ENCODE measurements around the gene LYPD6B. TPM values are rescaled to one million over a fixed set of nuclear protein-coding genes. Genes with fewer than 3 reads are reported as not detected.

Gene LYPD6B
- total and polyA plus RNA-seq, 2 donors (not counting 3 experiments of a cell fraction or from before 2014, with no cell fraction given) = not detected

DNA sequence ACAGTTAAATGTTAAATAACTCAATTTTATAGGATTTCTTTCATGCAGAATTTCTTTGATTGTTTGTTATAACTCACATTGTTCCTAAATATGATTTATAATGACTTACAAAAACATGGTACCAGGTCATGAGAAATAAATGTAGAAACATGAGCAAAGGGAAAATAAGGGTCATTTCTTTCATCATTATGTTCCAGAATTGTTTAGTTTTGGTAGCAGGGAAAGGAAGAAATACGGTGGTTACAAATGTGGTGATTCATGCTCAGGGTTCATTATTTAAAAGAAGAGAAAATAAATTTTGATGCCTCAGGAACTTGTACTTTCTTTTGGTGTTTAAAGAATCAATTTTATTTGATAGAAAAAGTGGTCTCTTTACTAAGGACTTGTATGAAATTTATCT lies 4.4 kb downstream of the LYPD6B start:
- no peak overlapping the region for H3K27ac ChIP-seq (ENCODE audit: insufficient read depth, low read depth, low read length)
- no TSS peak for BruUV-seq (replicated peaks)
- CTCF ChIA-PET = no interaction called here

More for the DNA sequence above, 4.4 kb downstream of the LYPD6B start:
- Histone ChIP-seq H3K4me3 (replicated peaks in 1 of 3; ENCODE audit: insufficient read depth in 1 of 3, low read depth in 1 of 3, low read length in 3 of 3) (no peak overlapping the region), H4K20me1 (replicated peaks; ENCODE audit: control insufficient read depth, extremely low read depth, insufficient read depth, low read length) (no peaks in the 10 kb centered on the region), H3K9me1 (replicated peaks; ENCODE audit: control insufficient read depth, extremely low read depth, insufficient read depth, low read length) (no peaks in the 10 kb centered on the region), H3K79me2 (ENCODE audit: control insufficient read depth, insufficient read depth, low read length) (no peaks in the 10 kb centered on the region), H2AFZ (ENCODE audit: low read depth, low read length) (no peak overlapping the region), H3K9me3 (replicated peaks; ENCODE audit: control insufficient read depth, insufficient read depth, low read length) (no peaks in the 10 kb centered on the region), H3K27me3 (ENCODE audit: control insufficient read depth in 2 of 2, insufficient read depth in 2 of 2, low read length in 2 of 2) (peaks cover 13 to 18% of the 10 kb centered on the region in 2 experiments), H3K4me1 (ENCODE audit: control insufficient read depth, extremely low read depth, insufficient read depth, low read length) (no peaks in the 10 kb centered on the region), H3K36me3 (ENCODE audit: control insufficient read depth in 2 of 2, extremely low read depth in 1 of 2, insufficient read depth in 2 of 2, low read length in 2 of 2) (no peaks in the 10 kb centered on the region), H3K9ac (replicated peaks; ENCODE audit: extremely low read depth, insufficient read depth, low read length) (no peak overlapping the region), H3K4me2 (ENCODE audit: insufficient read depth, low read length) (no peak overlapping the region)
- dilution Hi-C loops (cut with MboI; ENCODE audit: extremely low pct_ligation_motif_present, low sequenced_read_pairs) = no loop called here
- DNase-seq (ENCODE audit: low read depth, low spot score) = no peak
- TF ChIP-seq EZH2 (IDR thresholded peaks at IDR 0.05; ENCODE audit: borderline replicate concordance, low read depth, low read length, severe bottlenecking) (no peak), FOS (IDR thresholded peaks at IDR 0.05; ENCODE audit: borderline replicate concordance, insufficient read depth, low read length) (no peak), MYC (IDR thresholded peaks at IDR 0.05; ENCODE audit: low read depth, low read length) (no peak), GATA2 (IDR thresholded peaks at IDR 0.05; ENCODE audit: insufficient read depth, insufficient read length, low read depth, low read length) (no peak), POLR2A (IDR thresholded peaks at IDR 0.05; ENCODE audit: low read depth, low read length) (no peak), POLR2AphosphoS5 (IDR thresholded peaks at IDR 0.05; ENCODE audit: insufficient read depth, low read depth, low read length) (no peak), JUN (IDR thresholded peaks at IDR 0.05; ENCODE audit: borderline replicate concordance, insufficient read depth, insufficient read length, low read depth) (no peak)
- TF ChIP-seq, protein P1, sequence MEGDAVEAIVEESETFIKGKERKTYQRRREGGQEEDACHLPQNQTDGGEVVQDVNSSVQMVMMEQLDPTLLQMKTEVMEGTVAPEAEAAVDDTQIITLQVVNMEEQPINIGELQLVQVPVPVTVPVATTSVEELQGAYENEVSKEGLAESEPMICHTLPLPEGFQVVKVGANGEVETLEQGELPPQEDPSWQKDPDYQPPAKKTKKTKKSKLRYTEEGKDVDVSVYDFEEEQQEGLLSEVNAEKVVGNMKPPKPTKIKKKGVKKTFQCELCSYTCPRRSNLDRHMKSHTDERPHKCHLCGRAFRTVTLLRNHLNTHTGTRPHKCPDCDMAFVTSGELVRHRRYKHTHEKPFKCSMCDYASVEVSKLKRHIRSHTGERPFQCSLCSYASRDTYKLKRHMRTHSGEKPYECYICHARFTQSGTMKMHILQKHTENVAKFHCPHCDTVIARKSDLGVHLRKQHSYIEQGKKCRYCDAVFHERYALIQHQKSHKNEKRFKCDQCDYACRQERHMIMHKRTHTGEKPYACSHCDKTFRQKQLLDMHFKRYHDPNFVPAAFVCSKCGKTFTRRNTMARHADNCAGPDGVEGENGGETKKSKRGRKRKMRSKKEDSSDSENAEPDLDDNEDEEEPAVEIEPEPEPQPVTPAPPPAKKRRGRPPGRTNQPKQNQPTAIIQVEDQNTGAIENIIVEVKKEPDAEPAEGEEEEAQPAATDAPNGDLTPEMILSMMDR (IDR thresholded peaks at IDR 0.05; ENCODE audit: extremely low read depth in 1 of 2, insufficient read depth in 1 of 2, low read depth in 1 of 2, low read length in 2 of 2) = no peak
- TF ChIP-seq, protein P2, sequence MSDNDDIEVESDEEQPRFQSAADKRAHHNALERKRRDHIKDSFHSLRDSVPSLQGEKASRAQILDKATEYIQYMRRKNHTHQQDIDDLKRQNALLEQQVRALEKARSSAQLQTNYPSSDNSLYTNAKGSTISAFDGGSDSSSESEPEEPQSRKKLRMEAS (IDR thresholded peaks at IDR 0.05; ENCODE audit: insufficient read depth, insufficient read length) = no peak
- intact Hi-C loops (cut with micrococcal nuclease) = no loop called here
- POLR2A ChIA-PET = no interaction called here
- no peak for FAIRE-seq

Measured in endothelial cell of umbilical vein (primary cell).